DOHH2 (cell line): ENCODE data around the gene ALDH1A3.

Source experiments
- EZH2phosphoT487 ChIP-seq: fragments of 200-600 bp; sonication (generic); IDR thresholded peaks from 2 replicates; pipeline ENCODE4 v1.6.1; 2017; ENCODE audit warnings: borderline replicate concordance, mild to moderate bottlenecking, antibody characterized with exemption, low read length, moderate library complexity, mixed read lengths
- TF ChIP-seq, protein P1 (sequence below): fragments of 200-600 bp; sonication (generic); IDR thresholded peaks from one replicate; pipeline ENCODE4 v1.5.1; 2014; ENCODE audit warnings: antibody characterized with exemption, mild to moderate bottlenecking, low read depth, low read length; ENCODE audit not compliant: poor library complexity, severe bottlenecking

DNA sequence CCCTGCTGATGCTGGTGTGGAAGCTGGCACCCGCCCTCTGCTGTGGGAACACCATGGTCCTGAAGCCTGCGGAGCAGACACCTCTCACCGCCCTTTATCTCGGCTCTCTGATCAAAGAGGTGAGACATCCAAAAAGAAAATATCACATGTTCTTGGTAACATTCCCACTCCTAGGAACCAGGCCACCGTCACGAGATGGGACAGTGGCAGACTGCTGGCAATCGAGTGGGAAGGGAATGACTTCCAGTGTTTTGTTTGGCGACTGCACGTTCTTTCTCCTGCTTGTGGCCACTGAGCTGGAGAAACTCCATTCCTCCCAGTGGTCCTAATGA, 14.3 kb downstream of the ALDH1A3 start:
- TF ChIP-seq, protein P1, sequence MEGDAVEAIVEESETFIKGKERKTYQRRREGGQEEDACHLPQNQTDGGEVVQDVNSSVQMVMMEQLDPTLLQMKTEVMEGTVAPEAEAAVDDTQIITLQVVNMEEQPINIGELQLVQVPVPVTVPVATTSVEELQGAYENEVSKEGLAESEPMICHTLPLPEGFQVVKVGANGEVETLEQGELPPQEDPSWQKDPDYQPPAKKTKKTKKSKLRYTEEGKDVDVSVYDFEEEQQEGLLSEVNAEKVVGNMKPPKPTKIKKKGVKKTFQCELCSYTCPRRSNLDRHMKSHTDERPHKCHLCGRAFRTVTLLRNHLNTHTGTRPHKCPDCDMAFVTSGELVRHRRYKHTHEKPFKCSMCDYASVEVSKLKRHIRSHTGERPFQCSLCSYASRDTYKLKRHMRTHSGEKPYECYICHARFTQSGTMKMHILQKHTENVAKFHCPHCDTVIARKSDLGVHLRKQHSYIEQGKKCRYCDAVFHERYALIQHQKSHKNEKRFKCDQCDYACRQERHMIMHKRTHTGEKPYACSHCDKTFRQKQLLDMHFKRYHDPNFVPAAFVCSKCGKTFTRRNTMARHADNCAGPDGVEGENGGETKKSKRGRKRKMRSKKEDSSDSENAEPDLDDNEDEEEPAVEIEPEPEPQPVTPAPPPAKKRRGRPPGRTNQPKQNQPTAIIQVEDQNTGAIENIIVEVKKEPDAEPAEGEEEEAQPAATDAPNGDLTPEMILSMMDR, result no peak
- TF ChIP-seq EZH2phosphoT487, result no peak
